ENCODE results near the gene BUD13. TPM values are rescaled to one million over a fixed set of nuclear protein-coding genes. Genes with fewer than 3 reads are reported as not detected.

The BUD13 gene
- total RNA-seq, 1 donor from 2014 or later = 18.8 TPM

DNA sequence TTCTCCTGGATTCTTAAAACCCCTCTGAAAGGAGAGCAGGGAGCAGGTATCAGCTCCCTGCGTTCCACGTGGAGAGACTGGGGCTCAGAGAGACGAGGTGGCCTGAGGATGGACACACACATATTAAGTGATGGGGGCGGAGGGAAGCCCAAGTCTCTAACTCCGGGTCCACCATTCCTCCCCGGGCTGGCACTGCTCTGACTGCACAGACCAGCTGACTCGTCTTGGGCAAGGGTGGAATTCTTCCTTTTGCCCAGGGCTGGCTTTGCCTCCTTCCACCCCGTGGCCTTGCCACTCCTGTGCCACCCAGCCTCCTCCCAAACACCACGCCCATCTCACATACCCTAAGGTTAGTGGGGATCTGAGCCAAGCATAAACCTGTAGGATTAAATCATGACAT, 65.0 kb downstream of the BUD13 start:
- Histone ChIP-seq H3K4me1 (ENCODE audit: control insufficient read depth in 3 of 3, insufficient read depth in 3 of 3, low read length in 3 of 3) (peaks cover 0 to 12% (median 6%) of the 10 kb centered on the region in 3 donors), H3K27me3 (ENCODE audit: control insufficient read depth in 3 of 3, insufficient read depth in 3 of 3, low read length in 3 of 3) (peaks cover 18 to 31% (median 23%) of the 10 kb centered on the region in 3 donors), H3K4me3 (ENCODE audit: low read length in 3 of 3) (no peak overlapping the region), H3K36me3 (ENCODE audit: control insufficient read depth in 3 of 3, insufficient read depth in 3 of 3, low read length in 3 of 3) (no peaks in the 10 kb centered on the region), H3K9ac (ENCODE audit: low read depth in 1 of 3, low read length in 3 of 3) (peak overlapping the region in 1 of 3 donors; percentile 14), H3K9me3 (ENCODE audit: control insufficient read depth in 3 of 3, low read length in 3 of 3) (no peaks in the 10 kb centered on the region), H3K27ac (ENCODE audit: low read depth, low read length) (no peak overlapping the region)

GRCh38 chr11:116707161-116707629, 65.6 kb downstream of the BUD13 start:
- Histone ChIP-seq H3K27me3 (ENCODE audit: control insufficient read depth in 3 of 3, insufficient read depth in 3 of 3, low read length in 3 of 3) (peaks cover 18 to 31% (median 23%) of the 10 kb centered on the region in 3 donors), H3K4me3 (ENCODE audit: low read length in 3 of 3) (peak overlapping the region in 2 of 3 donors; percentile 35 to 54), H3K9ac (ENCODE audit: low read depth in 1 of 3, low read length in 3 of 3) (peak overlapping the region in 2 of 3 donors; percentile 14 to 54)

GRCh38 chr11:116703421-116703820, 69.4 kb downstream of the BUD13 start:
- peaks cover 6 to 10% (median 8%) of the 10 kb centered on the region in 3 donors for H3K27me3 ChIP-seq (ENCODE audit: control insufficient read depth in 3 of 3, insufficient read depth in 3 of 3, low read length in 3 of 3)
- H3K36me3 ChIP-seq (ENCODE audit: control insufficient read depth in 3 of 3, insufficient read depth in 3 of 3, low read length in 3 of 3) = no peaks in the 10 kb centered on the region

More at GRCh38 chr11:116707161-116707629, 65.6 kb downstream of the BUD13 start:
- no peak overlapping the region for H3K27ac ChIP-seq (ENCODE audit: low read depth, low read length)
- H3K4me1 ChIP-seq (ENCODE audit: control insufficient read depth in 3 of 3, insufficient read depth in 3 of 3, low read length in 3 of 3) = peaks cover 0 to 12% (median 6%) of the 10 kb centered on the region in 3 donors
- H3K36me3 ChIP-seq (ENCODE audit: control insufficient read depth in 3 of 3, insufficient read depth in 3 of 3, low read length in 3 of 3) = no peaks in the 10 kb centered on the region
- no peaks in the 10 kb centered on the region for H3K9me3 ChIP-seq (ENCODE audit: control insufficient read depth in 3 of 3, low read length in 3 of 3)

GRCh38 chr11:116702772-116703385, 69.9 kb downstream of the BUD13 start:
- Histone ChIP-seq H3K4me1 (ENCODE audit: control insufficient read depth in 3 of 3, insufficient read depth in 3 of 3, low read length in 3 of 3) (peaks cover 0 to 12% (median 6%) of the 10 kb centered on the region in 3 donors), H3K4me3 (ENCODE audit: low read length in 3 of 3) (no peak overlapping the region), H3K9ac (ENCODE audit: low read depth in 1 of 3, low read length in 3 of 3) (no peak overlapping the region), H3K36me3 (ENCODE audit: control insufficient read depth in 3 of 3, insufficient read depth in 3 of 3, low read length in 3 of 3) (no peaks in the 10 kb centered on the region), H3K9me3 (ENCODE audit: control insufficient read depth in 3 of 3, low read length in 3 of 3) (no peaks in the 10 kb centered on the region), H3K27me3 (ENCODE audit: control insufficient read depth in 3 of 3, insufficient read depth in 3 of 3, low read length in 3 of 3) (peaks cover 6 to 9% (median 6%) of the 10 kb centered on the region in 3 donors), H3K27ac (ENCODE audit: low read depth, low read length) (no peak overlapping the region)

More at GRCh38 chr11:116703421-116703820, 69.4 kb downstream of the BUD13 start:
- H3K9ac ChIP-seq (ENCODE audit: low read depth in 1 of 3, low read length in 3 of 3) = no peak overlapping the region
- no peaks in the 10 kb centered on the region for H3K9me3 ChIP-seq (ENCODE audit: control insufficient read depth in 3 of 3, low read length in 3 of 3)
- peaks cover 0 to 12% (median 6%) of the 10 kb centered on the region in 3 donors for H3K4me1 ChIP-seq (ENCODE audit: control insufficient read depth in 3 of 3, insufficient read depth in 3 of 3, low read length in 3 of 3)
- H3K4me3 ChIP-seq (ENCODE audit: low read length in 3 of 3) = no peak overlapping the region
- no peak overlapping the region for H3K27ac ChIP-seq (ENCODE audit: low read depth, low read length)

DNA sequence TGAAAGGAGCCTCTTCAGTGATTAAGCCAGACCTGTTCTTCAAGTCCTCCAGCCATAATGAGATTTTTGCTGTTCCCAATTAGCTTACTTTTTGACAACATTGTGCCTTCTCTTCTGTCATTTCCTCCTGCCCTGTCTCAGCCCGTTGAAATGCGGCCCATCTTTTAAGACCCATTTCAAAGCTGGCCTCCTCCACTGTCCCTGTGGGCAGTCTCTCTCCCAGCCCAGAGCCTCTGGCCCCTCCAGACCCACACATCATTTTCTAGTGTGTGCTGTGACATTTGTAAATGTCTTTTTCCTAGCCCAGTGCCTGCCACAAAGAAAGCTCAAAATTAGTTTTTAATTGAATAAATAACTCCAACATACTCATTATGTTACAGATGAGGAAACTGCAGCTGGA, 70.9 kb downstream of the BUD13 start:
- Histone ChIP-seq H3K27ac (ENCODE audit: low read depth, low read length) (no peak overlapping the region), H3K9ac (ENCODE audit: low read depth in 1 of 3, low read length in 3 of 3) (no peak overlapping the region), H3K4me1 (ENCODE audit: control insufficient read depth in 3 of 3, insufficient read depth in 3 of 3, low read length in 3 of 3) (peaks cover 0 to 2% (median 0%) of the 10 kb centered on the region in 3 donors), H3K27me3 (ENCODE audit: control insufficient read depth in 3 of 3, insufficient read depth in 3 of 3, low read length in 3 of 3) (peaks cover 0 to 5% (median 0%) of the 10 kb centered on the region in 3 donors), H3K36me3 (ENCODE audit: control insufficient read depth in 3 of 3, insufficient read depth in 3 of 3, low read length in 3 of 3) (no peaks in the 10 kb centered on the region), H3K4me3 (ENCODE audit: low read length in 3 of 3) (no peak overlapping the region), H3K9me3 (ENCODE audit: control insufficient read depth in 3 of 3, low read length in 3 of 3) (no peaks in the 10 kb centered on the region)

DNA sequence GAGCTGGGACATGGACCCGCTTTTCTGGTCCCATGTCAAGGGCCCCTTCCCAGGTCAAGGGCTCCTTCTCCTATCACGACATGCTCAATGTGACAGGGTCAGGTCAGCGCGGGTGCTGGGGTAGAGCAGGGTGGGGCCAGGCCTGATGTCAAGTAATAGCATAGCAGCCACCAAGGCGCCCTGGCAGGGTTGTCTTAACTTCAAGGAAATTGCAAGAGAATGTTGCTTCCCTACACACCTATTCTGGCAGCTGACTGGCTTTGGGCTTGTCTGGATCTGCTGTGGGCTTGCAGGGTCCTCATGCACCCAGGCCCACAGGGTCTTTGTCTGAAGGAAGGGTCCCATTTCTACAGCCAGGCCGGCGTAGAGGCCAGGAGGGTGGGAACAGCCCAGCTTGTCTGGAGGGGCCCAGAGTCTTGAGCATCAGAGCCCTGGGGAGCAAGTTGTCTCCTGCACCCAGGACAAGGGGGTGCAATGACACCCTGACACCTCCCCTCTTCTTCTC, 71.4 kb downstream of the BUD13 start:
- Histone ChIP-seq H3K9ac (ENCODE audit: low read depth in 1 of 3, low read length in 3 of 3) (no peak overlapping the region), H3K27me3 (ENCODE audit: control insufficient read depth in 3 of 3, insufficient read depth in 3 of 3, low read length in 3 of 3) (peaks cover 0 to 8% (median under 1%) of the 10 kb centered on the region in 3 donors), H3K4me3 (ENCODE audit: low read length in 3 of 3) (no peak overlapping the region), H3K4me1 (ENCODE audit: control insufficient read depth in 3 of 3, insufficient read depth in 3 of 3, low read length in 3 of 3) (no peaks in the 10 kb centered on the region), H3K9me3 (ENCODE audit: control insufficient read depth in 3 of 3, low read length in 3 of 3) (no peaks in the 10 kb centered on the region), H3K36me3 (ENCODE audit: control insufficient read depth in 3 of 3, insufficient read depth in 3 of 3, low read length in 3 of 3) (no peaks in the 10 kb centered on the region), H3K27ac (ENCODE audit: low read depth, low read length) (no peak overlapping the region)

- no peaks in the 10 kb centered on the region for H3K4me1 ChIP-seq (ENCODE audit: control insufficient read depth in 3 of 3, insufficient read depth in 3 of 3, low read length in 3 of 3)
- H3K27ac ChIP-seq (ENCODE audit: low read depth, low read length) = no peak overlapping the region
- H3K36me3 ChIP-seq (ENCODE audit: control insufficient read depth in 3 of 3, insufficient read depth in 3 of 3, low read length in 3 of 3) = no peaks in the 10 kb centered on the region
- peaks cover 0 to 5% (median 3%) of the 10 kb centered on the region in 3 donors for H3K27me3 ChIP-seq (ENCODE audit: control insufficient read depth in 3 of 3, insufficient read depth in 3 of 3, low read length in 3 of 3)
- no peaks in the 10 kb centered on the region for H3K9me3 ChIP-seq (ENCODE audit: control insufficient read depth in 3 of 3, low read length in 3 of 3)
- no peak overlapping the region for H3K9ac ChIP-seq (ENCODE audit: low read depth in 1 of 3, low read length in 3 of 3)
- no peak overlapping the region for H3K4me3 ChIP-seq (ENCODE audit: low read length in 3 of 3)
These were observed 72.1 kb downstream of the BUD13 start for GRCh38 chr11:116700586-116701220.

Other genes starting within 250 kb of the BUD13 start
- gene ZPR1, start 15.0 kb upstream of the BUD13 start, total RNA-seq = 16.7 TPM
- gene APOA5, start 18.9 kb upstream of the BUD13 start, total RNA-seq = not detected
- 0.52 TPM for gene APOA4, start 50.3 kb upstream of the BUD13 start, total RNA-seq
- not detected for gene APOC3, start 56.9 kb upstream of the BUD13 start, total RNA-seq
- gene APOA1, start 64.6 kb upstream of the BUD13 start, total RNA-seq = 3.7 TPM